K562 (cell line): ENCODE results near the gene BMAL1. TPM values are rescaled to one million over a fixed set of nuclear protein-coding genes. Genes with fewer than 3 reads are reported as not detected.

ENCODE experiments used
- ATAC-seq: fragments of 200-7000 bp; cut with Tn5 transposase; 3 replicates; pipeline ENCODE4 v1.9.1; 2020; ENCODE audit warnings: moderate library complexity
- BruUV-seq: library from RNA; stranded (reverse); fragments of 400-500 nt; replicated peaks from 2 replicates; lab custom pipeline; 2021; lab: Mats Ljungman, UMichigan
- CTCF ChIA-PET: fragments of 300-600 bp; formaldehyde crosslinking; extraction: SDS; loops from one replicate; lab custom pipeline; 2021; ENCODE audit warnings: low intra/inter-chr PET ratio; lab: Yijun Ruan, JAX
- POLR2A ChIA-PET: fragments of 300-600, 350-650 bp; sonication (Branson Sonifier 250); formaldehyde crosslinking; extraction: SDS; loops from one replicate; lab custom pipeline; 2021; ENCODE audit warnings: antibody characterized with exemption, inconsistent platforms; lab: Yijun Ruan, JAX
- DNase-seq, 4 experiments: peaks; one replicate each; pipeline versions ENCODE4 v3.0.0 to v3.0.0-alpha.2; 2011 to 2018; ENCODE audit warnings: low spot score in 3 of 4, mixed read lengths in 3 of 4; ENCODE audit errors: extremely low read depth in 1 of 4
- FAIRE-seq: peaks from 2 replicates; lab custom pipeline; 2011; peaks lifted over from hg19 to GRCh38; lab: Jason Lieb, UNC
- H2AFZ ChIP-seq: 2 replicates; pipeline ENCODE4 v1.6.0; 2011; ENCODE audit warnings: low read depth, low read length, control low read depth, inconsistent platforms
- H3K27ac ChIP-seq: fragments of 200-600 bp; 3 replicates; pipeline ENCODE4 v1.8.0; 2011; ENCODE audit warnings: low read depth, mild to moderate bottlenecking, control low read depth, inconsistent platforms, low read length, moderate library complexity, mixed read lengths; ENCODE audit errors: extremely low read depth
- H3K27me3 ChIP-seq, 2 experiments: fragments of 300-600 bp in 1 of 2; 2 replicates in 1 of 2; 3 replicates in 1 of 2; pipeline versions ENCODE4 v1.6.0 to v1.8.0; 2011; ENCODE audit warnings: inconsistent platforms in 2 of 2, low read length in 2 of 2, mild to moderate bottlenecking in 1 of 2, mixed read lengths in 1 of 2, moderate library complexity in 1 of 2; ENCODE audit not compliant: control insufficient read depth in 2 of 2, insufficient read depth in 2 of 2
- H3K36me3 ChIP-seq: fragments of 300-600 bp; 3 replicates; pipeline ENCODE4 v1.8.0; 2011; ENCODE audit warnings: mild to moderate bottlenecking, low read length, inconsistent platforms; ENCODE audit not compliant: control insufficient read depth, insufficient read depth
- H3K4me1 ChIP-seq, 2 experiments: fragments of 200-600 bp in 1 of 2; replicated peaks in 1 of 2; 2 replicates in 1 of 2; 3 replicates in 1 of 2; pipeline versions ENCODE4 v1.5.1 to v1.8.0; 2011; ENCODE audit warnings: inconsistent platforms in 2 of 2, low read length in 2 of 2, mild to moderate bottlenecking in 1 of 2, mixed read lengths in 1 of 2, moderate library complexity in 1 of 2; ENCODE audit not compliant: control insufficient read depth in 2 of 2, insufficient read depth in 2 of 2
- H3K4me2 ChIP-seq: 2 replicates; pipeline ENCODE4 v1.6.1; 2011; ENCODE audit warnings: low read length, control low read depth, inconsistent platforms, mixed read lengths; ENCODE audit not compliant: insufficient read depth
- H3K4me3 ChIP-seq: fragments of 200-600 bp; sonication (generic), shearing (Covaris generic); 2 replicates; pipeline ENCODE4 v1.5.1; 2016; ENCODE audit warnings: control low read depth, inconsistent platforms
- H3K79me2 ChIP-seq: fragments of 200-600 bp; 3 replicates; pipeline ENCODE4 v1.8.0; 2011; ENCODE audit warnings: low read length, inconsistent platforms; ENCODE audit not compliant: control insufficient read depth, insufficient read depth
- H3K9ac ChIP-seq, 2 experiments: 2 replicates each; pipeline versions ENCODE4 v1.6.0 to v1.6.1; 2011; ENCODE audit warnings: low read depth in 2 of 2, low read length in 2 of 2, control low read depth in 1 of 2, inconsistent platforms in 1 of 2, mild to moderate bottlenecking in 1 of 2, mixed read lengths in 1 of 2; ENCODE audit not compliant: insufficient read depth in 1 of 2
- H3K9me1 ChIP-seq: one replicate; pipeline ENCODE4 v1.6.0; 2011; ENCODE audit warnings: inconsistent platforms, mild to moderate bottlenecking, low read length, moderate library complexity; ENCODE audit not compliant: control insufficient read depth, insufficient read depth
- H3K9me3 ChIP-seq: replicated peaks from 2 replicates; pipeline ENCODE4 v1.5.1; 2011; ENCODE audit warnings: low read depth, low read length, inconsistent platforms; ENCODE audit not compliant: control insufficient read depth, insufficient read depth
- H4K20me1 ChIP-seq: replicated peaks from 2 replicates; pipeline ENCODE4 v1.6.1; 2011; ENCODE audit warnings: low read length, inconsistent platforms, mixed read lengths; ENCODE audit not compliant: control insufficient read depth, insufficient read depth
- BACH1 ChIP-seq: fragments of 200-800 bp; sonication (Bioruptor generic); IDR thresholded peaks from 2 replicates; pipeline ENCODE4 v1.6.1; 2016; ENCODE audit warnings: missing genetic modification characterization, missing compliant biosample characterization
- ETV5 ChIP-seq: sonication (generic); formaldehyde crosslinking; IDR thresholded peaks from 2 replicates; pipeline ENCODE4 v1.4.0; 2020; ENCODE audit warnings: low read depth, mild to moderate bottlenecking, missing genetic modification reagents
- HDAC8 ChIP-seq: fragments of 450-650 bp; IDR thresholded peaks from 2 replicates; pipeline ENCODE4 v1.6.1; 2016; ENCODE audit warnings: mild to moderate bottlenecking, missing genetic modification characterization, moderate library complexity, missing compliant biosample characterization
- HOXB6 ChIP-seq: fragments of 250-450 bp; sonication (Bioruptor Pico); IDR thresholded peaks from 2 replicates; pipeline ENCODE4 v1.5.1; 2022; ENCODE audit warnings: mild to moderate bottlenecking, borderline replicate concordance
- ILF3 ChIP-seq: fragments of 450-650 bp; IDR thresholded peaks from 2 replicates; pipeline ENCODE4 v1.6.1; 2018; ENCODE audit warnings: antibody characterized with exemption, mild to moderate bottlenecking, moderate library complexity, borderline replicate concordance
- MTA3 ChIP-seq: fragments of 450-650 bp; formaldehyde crosslinking; IDR thresholded peaks from 2 replicates; pipeline ENCODE4 v1.6.1; 2017; ENCODE audit warnings: mild to moderate bottlenecking, borderline replicate concordance
- SAP30 ChIP-seq: fragments of 200-600 bp; sonication (generic); IDR thresholded peaks from 2 replicates; pipeline ENCODE4 v1.6.1; 2012; ENCODE audit warnings: borderline replicate concordance, low read depth, mild to moderate bottlenecking, moderate library complexity, low read length, control low read depth, inconsistent platforms; ENCODE audit not compliant: insufficient read depth, poor library complexity, severe bottlenecking
- SP2 ChIP-seq: IDR thresholded peaks from 2 replicates; pipeline ENCODE4 v1.6.1; 2011; ENCODE audit warnings: mild to moderate bottlenecking, low read depth, low read length, moderate library complexity; ENCODE audit not compliant: poor library complexity, severe bottlenecking; ENCODE audit errors: extremely low read depth
- SRSF9 ChIP-seq: fragments of 200-400 bp; formaldehyde crosslinking; IDR thresholded peaks from 2 replicates; pipeline ENCODE4 v1.6.1; 2017; ENCODE audit warnings: low read depth, low read length, borderline replicate concordance
- USF1 ChIP-seq: sonication (generic); formaldehyde crosslinking; IDR thresholded peaks from 2 replicates; pipeline ENCODE4 v1.9.0; 2022; ENCODE audit warnings: mild to moderate bottlenecking, missing genetic modification reagents
- USF2 ChIP-seq: sonication (generic); formaldehyde crosslinking; IDR thresholded peaks from 2 replicates; pipeline ENCODE4 v1.5.0; 2020; ENCODE audit warnings: missing genetic modification reagents
- VEZF1 ChIP-seq: fragments of 200-800 bp; sonication (Bioruptor generic); IDR thresholded peaks from 2 replicates; pipeline ENCODE4 v1.6.1; 2017; ENCODE audit warnings: missing genetic modification characterization, missing compliant biosample characterization
- ZKSCAN8 ChIP-seq: fragments of 200-800 bp; sonication (Bioruptor generic); IDR thresholded peaks from 2 replicates; pipeline ENCODE4 v1.6.1; 2016; ENCODE audit warnings: missing genetic modification characterization, missing compliant biosample characterization
- ZNF668 ChIP-seq: fragments of 250-450 bp; sonication (Bioruptor Pico); IDR thresholded peaks from 2 replicates; pipeline ENCODE4 v1.8.0; 2022; ENCODE audit warnings: mild to moderate bottlenecking, inconsistent platforms
- WGBS: fragments of 100-300 bp; shearing (Covaris generic); methylation state at CpG from one replicate; pipeline ENCODE4 v1.1.6; 2016; ENCODE audit warnings: low coverage, mixed read lengths; ENCODE audit not compliant: insufficient coverage; ENCODE audit errors: missing lambda C conversion rate; 5-methylcytosine and 5-hydroxymethylcytosine counted together
- in situ Hi-C: fragments of 300-500 bp; cut with MboI; formaldehyde crosslinking; loops from 4 replicates; pipeline ENCODE4 v1.15.0; 2018; ENCODE audit warnings: inconsistent platforms, mixed read lengths
- intact Hi-C: fragments of 100-400 bp; cut with micrococcal nuclease; formaldehyde crosslinking; loops from 2 replicates; pipeline ENCODE4 v1.14.2; 2022
- polyA plus RNA-seq, 8 experiments: library from polyadenylated mRNA; depleted of rRNA in 4 of 8; stranded (reverse) in 5 of 8; unstranded in 3 of 8; fragments of >200 nt; fragmentation: Nextera tagmentation in 2 of 8; fragmentation: Illumina TruSeq in 1 of 8; extraction: Ambion mirVana in 2 of 8; extraction: Trizol in 1 of 8; gene quantifications; 2 replicates each; pipeline versions ENCODE4 v1.2.1 to v1.2.3, GENCODE V29; 2011 to 2014; ENCODE audit warnings: inconsistent platforms in 1 of 8, missing spikeins in 1 of 8
- total RNA-seq, 7 experiments: library from RNA; depleted of rRNA in 6 of 7; stranded (reverse); fragments of >200 nt in 6 of 7; fragmentation: Illumina TruSeq in 2 of 7; extraction: Trizol in 2 of 7; gene quantifications; 2 replicates each; pipeline versions ENCODE4 v1.2.1 to v1.2.3, GENCODE V29; 2011 to 2021; ENCODE audit warnings: low replicate concordance in 1 of 7
- TF ChIP-seq, protein P1 (sequence below): fragments of 450-650 bp; formaldehyde crosslinking; IDR thresholded peaks from 2 replicates; pipeline ENCODE4 v1.4.0; 2020; ENCODE audit warnings: mild to moderate bottlenecking, moderate library complexity

BMAL1 gene
- total and polyA plus RNA-seq, 9 of the 15 experiments (the other 6 are each of a cell fraction or from before 2014, with no cell fraction given): 0.14 to 2.4 (median 0.64) TPM

DNA sequence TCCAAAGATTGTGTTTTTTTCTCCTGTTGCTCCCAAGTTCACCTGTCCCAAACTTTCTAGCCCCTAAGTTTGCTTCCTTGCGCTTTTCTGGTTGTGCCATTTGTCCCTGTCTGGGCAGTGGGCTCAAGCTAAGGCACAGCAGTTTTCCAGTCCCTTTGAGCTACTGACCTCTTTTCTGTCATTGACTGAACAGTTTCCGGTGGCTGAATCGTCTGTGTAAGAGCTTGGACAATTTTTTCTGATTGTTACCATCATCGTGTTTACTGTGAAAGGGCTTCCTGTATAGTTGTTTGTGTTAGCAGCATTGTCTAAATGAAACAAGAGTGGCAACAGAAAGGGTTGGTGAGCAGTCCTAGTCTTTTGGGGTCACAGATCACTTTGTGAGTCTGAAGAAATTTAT is 49.8 kb downstream of the BMAL1 start:
- Histone ChIP-seq H3K9ac (no peak overlapping the region), H3K36me3 (no peaks in the 10 kb centered on the region), H3K9me3 (no peaks in the 10 kb centered on the region), H3K27ac (no peak overlapping the region), H3K9me1 (no peaks in the 10 kb centered on the region), H4K20me1 (no peaks in the 10 kb centered on the region), H3K4me2 (no peak overlapping the region), H3K4me3 (no peak overlapping the region), H3K4me1 (no peaks in the 10 kb centered on the region), H3K79me2 (no peaks in the 10 kb centered on the region), H3K27me3 (peaks cover 18 to 36% of the 10 kb centered on the region in 2 experiments; a peak in 4 of 5 replicates), H2AFZ (no peak overlapping the region)
- TF ChIP-seq ZKSCAN8 (no peak), USF2 (CRISPR knock-in tag) (no peak), ZNF668 (no peak), SAP30 (no peak), USF1 (CRISPR knock-in tag) (no peak), SRSF9 (no peak), SP2 (no peak), HDAC8 (no peak), MTA3 (no peak), VEZF1 (CRISPR knock-in tag) (no peak), BACH1 (no peak), ILF3 (no peak), HOXB6 (CRISPR knock-in tag) (no peak), ETV5 (CRISPR knock-in tag) (no peak)
- TF ChIP-seq, protein P1, sequence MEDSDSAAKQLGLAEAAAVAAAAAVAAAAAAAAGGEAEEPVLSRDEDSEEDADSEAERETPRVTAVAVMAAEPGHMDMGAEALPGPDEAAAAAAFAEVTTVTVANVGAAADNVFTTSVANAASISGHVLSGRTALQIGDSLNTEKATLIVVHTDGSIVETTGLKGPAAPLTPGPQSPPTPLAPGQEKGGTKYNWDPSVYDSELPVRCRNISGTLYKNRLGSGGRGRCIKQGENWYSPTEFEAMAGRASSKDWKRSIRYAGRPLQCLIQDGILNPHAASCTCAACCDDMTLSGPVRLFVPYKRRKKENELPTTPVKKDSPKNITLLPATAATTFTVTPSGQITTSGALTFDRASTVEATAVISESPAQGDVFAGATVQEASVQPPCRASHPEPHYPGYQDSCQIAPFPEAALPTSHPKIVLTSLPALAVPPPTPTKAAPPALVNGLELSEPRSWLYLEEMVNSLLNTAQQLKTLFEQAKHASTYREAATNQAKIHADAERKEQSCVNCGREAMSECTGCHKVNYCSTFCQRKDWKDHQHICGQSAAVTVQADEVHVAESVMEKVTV: no peak
- ChIA-PET POLR2A (no interaction called here), CTCF (no interaction called here)
- BruUV-seq: no TSS peak
- 0% methylated on average over 4 of the region's 4 CpGs for WGBS
- DNase-seq: no peak
- intact Hi-C loops (no loop called here), in situ Hi-C loops (no loop called here)
- no peak for FAIRE-seq
- ATAC-seq: no peak
